ENCODE results near the gene PLCL1. TPM values are rescaled to one million over a fixed set of nuclear protein-coding genes. Genes with fewer than 3 reads are reported as not detected.

The PLCL1 gene
- total and polyA plus RNA-seq, 10 of the 15 experiments (the other 5 are each of a cell fraction or from before 2014, with no cell fraction given): 0.03 to 1.5 (median 0.22) TPM

DNA sequence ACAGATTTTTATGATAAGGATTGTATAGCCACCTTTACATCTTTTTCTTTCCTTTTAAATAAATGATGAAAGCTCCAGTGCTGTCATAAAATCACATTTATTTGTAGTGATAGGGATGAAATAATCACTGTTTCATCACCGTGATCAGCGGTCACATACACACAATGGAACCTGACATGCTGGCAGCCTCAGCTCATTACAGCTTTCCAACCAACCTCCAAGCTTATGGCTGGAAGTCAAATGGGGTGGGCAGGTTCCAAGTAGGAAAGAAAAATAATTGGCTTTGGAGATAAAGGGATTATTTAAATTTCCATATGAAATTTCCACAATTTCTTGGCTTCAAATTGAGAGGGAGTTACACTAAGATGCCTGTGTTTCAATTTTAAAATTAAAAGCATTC, 251.3 kb downstream of the PLCL1 start:
- Histone ChIP-seq H2AFZ (ENCODE audit: control insufficient read depth, low read depth, low read length) (no peak overlapping the region), H3K4me1 (ENCODE audit: control insufficient read depth, insufficient read depth, low read length) (no peaks in the 10 kb centered on the region), H3K36me3 (ENCODE audit: control insufficient read depth in 2 of 2, insufficient read depth in 2 of 2, low read length in 1 of 2) (no peaks in the 10 kb centered on the region), H3K9me3 (replicated peaks; ENCODE audit: control insufficient read depth, insufficient read depth, low read length) (no peaks in the 10 kb centered on the region), H3K4me2 (ENCODE audit: control insufficient read depth, insufficient read depth) (no peak overlapping the region), H3K27me3 (replicated peaks in 1 of 2; ENCODE audit: control insufficient read depth in 2 of 2, insufficient read depth in 2 of 2, low read length in 1 of 2) (no peaks in the 10 kb centered on the region; a peak in 1 of 4 replicates), H3K79me2 (ENCODE audit: control insufficient read depth, insufficient read depth, low read length) (no peaks in the 10 kb centered on the region), H3K27ac (ENCODE audit: control insufficient read depth, insufficient read depth) (no peak overlapping the region), H4K20me1 (ENCODE audit: control insufficient read depth, insufficient read depth) (no peaks in the 10 kb centered on the region), H3K9ac (ENCODE audit: control insufficient read depth, insufficient read depth, low read length) (no peak overlapping the region), H3K4me3 (no peak overlapping the region)
- FAIRE-seq (no peak), DNase-seq (ENCODE audit: low read depth, low spot score) (no peak), ATAC-seq (no peak)
- RAD21 ChIA-PET (ENCODE audit: unreplicated experiment): interaction anchor here (0.9 to 1.9 kb wide), 4 partner anchors 8 to 49 kb away, joined by 3 to 4 read pairs (median 3); no protein-coding TSS in a partner anchor
- in situ Hi-C loops (cut with MboI): no loop called here
- BruUV-seq (replicated peaks): no TSS peak
- POLR2A ChIA-PET: interaction anchor here (1.0 to 1.6 kb wide), 3 partner anchors 9 to 256 kb away, joined by 3 to 5 read pairs (median 4); no protein-coding TSS in a partner anchor
- CTCF ChIA-PET: interaction anchor here (1.0 to 6.0 kb wide), 7 partner anchors 10 to 218 kb away, joined by 3 to 57 read pairs (median 5); no protein-coding TSS in a partner anchor
- TF ChIP-seq BRCA1 (IDR thresholded peaks at IDR 0.05; ENCODE audit: low read depth, low read length): no peak
- TF ChIP-seq, protein P1, sequence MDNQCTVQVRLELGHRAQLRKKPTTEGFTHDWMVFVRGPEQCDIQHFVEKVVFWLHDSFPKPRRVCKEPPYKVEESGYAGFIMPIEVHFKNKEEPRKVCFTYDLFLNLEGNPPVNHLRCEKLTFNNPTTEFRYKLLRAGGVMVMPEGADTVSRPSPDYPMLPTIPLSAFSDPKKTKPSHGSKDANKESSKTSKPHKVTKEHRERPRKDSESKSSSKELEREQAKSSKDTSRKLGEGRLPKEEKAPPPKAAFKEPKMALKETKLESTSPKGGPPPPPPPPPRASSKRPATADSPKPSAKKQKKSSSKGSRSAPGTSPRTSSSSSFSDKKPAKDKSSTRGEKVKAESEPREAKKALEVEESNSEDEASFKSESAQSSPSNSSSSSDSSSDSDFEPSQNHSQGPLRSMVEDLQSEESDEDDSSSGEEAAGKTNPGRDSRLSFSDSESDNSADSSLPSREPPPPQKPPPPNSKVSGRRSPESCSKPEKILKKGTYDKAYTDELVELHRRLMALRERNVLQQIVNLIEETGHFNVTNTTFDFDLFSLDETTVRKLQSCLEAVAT (IDR thresholded peaks at IDR 0.05): no peak
- no peak for TF ChIP-seq KLF5 (IDR thresholded peaks at IDR 0.05; ENCODE audit: partially characterized antibody)
- intact Hi-C loops (cut with micrococcal nuclease; ENCODE audit: unreplicated experiment): loop anchor here (2.0 to 10.0 kb wide), 2 partner anchors 71 to 239 kb away; no protein-coding TSS in a partner anchor
- 70% methylated on average over 2 of the region's 2 CpGs for WGBS (ENCODE audit: insufficient coverage, insufficient replicate concordance, low lambda C conversion rate, missing lambda C conversion rate)
- SMC1A ChIA-PET (ENCODE audit: uncharacterized antibody, unreplicated experiment): interaction anchor here (1.0 to 7.8 kb wide), 11 partner anchors 9 to 250 kb away, joined by 3 to 60 read pairs (median 6); no protein-coding TSS in a partner anchor

DNA sequence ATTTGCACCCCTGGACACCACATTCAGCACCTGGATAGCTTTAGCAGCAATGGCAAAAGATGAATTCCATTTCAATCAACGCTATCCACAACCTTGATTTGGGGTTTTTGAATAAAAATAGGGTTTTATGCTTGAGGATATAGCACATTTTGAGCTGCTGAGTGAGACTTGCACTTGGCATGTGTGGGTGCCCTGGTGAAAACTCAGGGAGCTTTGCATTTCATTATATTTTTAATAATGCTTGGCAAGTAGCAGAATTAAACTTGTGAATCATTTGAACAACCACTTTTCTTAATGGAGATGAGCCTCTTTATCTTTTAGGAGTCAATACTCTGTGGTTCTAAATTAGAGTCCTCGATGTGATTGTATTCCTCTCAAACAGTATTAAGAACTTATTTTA, 252.4 kb downstream of the PLCL1 start:
- H3K36me3 ChIP-seq (ENCODE audit: control insufficient read depth in 2 of 2, insufficient read depth in 2 of 2, low read length in 1 of 2): no peaks in the 10 kb centered on the region
- no peak for FAIRE-seq
- H3K9ac ChIP-seq (ENCODE audit: control insufficient read depth, insufficient read depth, low read length): no peak overlapping the region
- no peak overlapping the region for H2AFZ ChIP-seq (ENCODE audit: control insufficient read depth, low read depth, low read length)
- H3K4me1 ChIP-seq (ENCODE audit: control insufficient read depth, insufficient read depth, low read length): no peaks in the 10 kb centered on the region
- intact Hi-C loops (cut with micrococcal nuclease; ENCODE audit: unreplicated experiment): loop anchor here (10.0 kb wide), 1 partner anchor 238 kb away; no protein-coding TSS in a partner anchor
- 50% methylated on average over 2 of the region's 2 CpGs for WGBS (ENCODE audit: insufficient coverage, insufficient replicate concordance, low lambda C conversion rate, missing lambda C conversion rate)
- no peak for ATAC-seq
- H3K4me3 ChIP-seq: no peak overlapping the region
- no peaks in the 10 kb centered on the region; a peak in 1 of 4 replicates for H3K27me3 ChIP-seq (replicated peaks in 1 of 2; ENCODE audit: control insufficient read depth in 2 of 2, insufficient read depth in 2 of 2, low read length in 1 of 2)
- ChIA-PET RAD21 (ENCODE audit: unreplicated experiment) (interaction anchor here (0.7 to 1.4 kb wide), 9 partner anchors 12 to 240 kb away, joined by 3 read pairs; no protein-coding TSS in a partner anchor), POLR2A (interaction anchor here (1.0 to 1.6 kb wide), 2 partner anchors 9 to 20 kb away, joined by 3 to 5 read pairs; no protein-coding TSS in a partner anchor), SMC1A (ENCODE audit: uncharacterized antibody, unreplicated experiment) (interaction anchor here (0.6 to 7.8 kb wide), 15 partner anchors 8 to 552 kb away, joined by 3 to 60 read pairs (median 4); no protein-coding TSS in a partner anchor), CTCF (interaction anchor here (0.9 to 6.0 kb wide), 9 partner anchors 10 to 205 kb away, joined by 3 to 57 read pairs (median 3); no protein-coding TSS in a partner anchor)
- no peak for DNase-seq (ENCODE audit: low read depth, low spot score)
- H4K20me1 ChIP-seq (ENCODE audit: control insufficient read depth, insufficient read depth): no peaks in the 10 kb centered on the region
- H3K4me2 ChIP-seq (ENCODE audit: control insufficient read depth, insufficient read depth): no peak overlapping the region
- no peaks in the 10 kb centered on the region for H3K9me3 ChIP-seq (replicated peaks; ENCODE audit: control insufficient read depth, insufficient read depth, low read length)
- no peaks in the 10 kb centered on the region for H3K79me2 ChIP-seq (ENCODE audit: control insufficient read depth, insufficient read depth, low read length)
- no peak overlapping the region for H3K27ac ChIP-seq (ENCODE audit: control insufficient read depth, insufficient read depth)
- no TSS peak for BruUV-seq (replicated peaks)
- in situ Hi-C loops (cut with MboI): no loop called here
- TF ChIP-seq ZBTB33 (IDR thresholded peaks at IDR 0.05) (no peak), CEBPZ (IDR thresholded peaks at IDR 0.05; ENCODE audit: low read depth, low read length) (no peak), MTA3 (IDR thresholded peaks at IDR 0.05; ENCODE audit: borderline replicate concordance, low read length) (no peak)
- TF ChIP-seq, protein P2, sequence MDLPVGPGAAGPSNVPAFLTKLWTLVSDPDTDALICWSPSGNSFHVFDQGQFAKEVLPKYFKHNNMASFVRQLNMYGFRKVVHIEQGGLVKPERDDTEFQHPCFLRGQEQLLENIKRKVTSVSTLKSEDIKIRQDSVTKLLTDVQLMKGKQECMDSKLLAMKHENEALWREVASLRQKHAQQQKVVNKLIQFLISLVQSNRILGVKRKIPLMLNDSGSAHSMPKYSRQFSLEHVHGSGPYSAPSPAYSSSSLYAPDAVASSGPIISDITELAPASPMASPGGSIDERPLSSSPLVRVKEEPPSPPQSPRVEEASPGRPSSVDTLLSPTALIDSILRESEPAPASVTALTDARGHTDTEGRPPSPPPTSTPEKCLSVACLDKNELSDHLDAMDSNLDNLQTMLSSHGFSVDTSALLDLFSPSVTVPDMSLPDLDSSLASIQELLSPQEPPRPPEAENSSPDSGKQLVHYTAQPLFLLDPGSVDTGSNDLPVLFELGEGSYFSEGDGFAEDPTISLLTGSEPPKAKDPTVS (IDR thresholded peaks at IDR 0.05; ENCODE audit: low read depth, low read length): no peak
